PC-3 (cell line): ENCODE data around the gene TECTA. TPM values are rescaled to one million over a fixed set of nuclear protein-coding genes. Genes with fewer than 3 reads are reported as not detected.

Experiments used
- ATAC-seq: fragments of 200-7000 bp; cut with Tn5 transposase; 2 replicates; pipeline ENCODE4 v1.9.1; 2020; ENCODE audit warnings: mild to moderate bottlenecking, moderate library complexity
- BruUV-seq: library from RNA; stranded (reverse); fragments of 400-500 nt; replicated peaks from 2 replicates; lab custom pipeline; 2021; lab: Mats Ljungman, UMichigan
- CTCF ChIA-PET: fragments of 300-600 bp; sonication (Branson Sonifier 250); formaldehyde crosslinking; loops from one replicate; lab custom pipeline; 2022; ENCODE audit warnings: antibody characterized with exemption; lab: Charles Lee
- POLR2A ChIA-PET: fragments of 300-600 bp; sonication (Branson Sonifier 250); formaldehyde crosslinking; loops from one replicate; lab custom pipeline; 2022; ENCODE audit warnings: antibody characterized with exemption; ENCODE audit not compliant: unreplicated experiment; lab: Charles Lee
- DNase-seq: peaks from one replicate; pipeline ENCODE4 v3.0.0-alpha.2; 2015
- H2AFZ ChIP-seq: fragments of 300-600 bp; sonication (generic); 2 replicates; pipeline ENCODE4 v1.6.0; 2016; ENCODE audit warnings: antibody characterized with exemption, low read length
- H3F3A ChIP-seq: fragments of 300-600 bp; sonication (generic); one replicate; pipeline ENCODE4 v1.6.0; 2017; ENCODE audit warnings: antibody characterized with exemption, low read length, control low read depth, mild to moderate bottlenecking; ENCODE audit not compliant: unreplicated experiment
- H3K27ac ChIP-seq: fragments of 300-600 bp; sonication (generic); 2 replicates; pipeline ENCODE4 v1.5.1; 2016; ENCODE audit warnings: mild to moderate bottlenecking, low read length
- H3K27me3 ChIP-seq: fragments of 300-600 bp; sonication (generic); 2 replicates; pipeline ENCODE4 v1.6.1; 2016; ENCODE audit warnings: low read length, mixed read lengths
- H3K36me3 ChIP-seq: fragments of 300-600 bp; sonication (generic); 2 replicates; pipeline ENCODE4 v1.6.1; 2016; ENCODE audit warnings: low read depth, mixed run types, low read length, mixed read lengths
- H3K4me1 ChIP-seq: fragments of 300-600 bp; sonication (generic); 2 replicates; pipeline ENCODE4 v1.5.1; 2016; ENCODE audit warnings: low read length; ENCODE audit not compliant: insufficient read depth
- H3K4me2 ChIP-seq: fragments of 300-600 bp; sonication (generic); 2 replicates; pipeline ENCODE4 v1.6.0; 2016; ENCODE audit warnings: low read length
- H3K4me3 ChIP-seq: fragments of 300-600 bp; sonication (generic); 2 replicates; pipeline ENCODE4 v1.5.1; 2016; ENCODE audit warnings: mild to moderate bottlenecking, low read length, mixed read lengths
- H3K79me2 ChIP-seq: fragments of 300-600 bp; sonication (generic); 2 replicates; pipeline ENCODE4 v1.6.1; 2017; ENCODE audit warnings: low read length, mixed read lengths
- H3K9ac ChIP-seq: fragments of 300-600 bp; sonication (generic); 2 replicates; pipeline ENCODE4 v1.6.0; 2016; ENCODE audit warnings: mild to moderate bottlenecking, low read length
- H3K9me2 ChIP-seq: fragments of 300-600 bp; sonication (generic); replicated peaks from 2 replicates; pipeline ENCODE4 v1.6.1; 2016; ENCODE audit warnings: mixed run types, low read length, mixed read lengths
- H3K9me3 ChIP-seq: fragments of 300-600 bp; sonication (generic); 2 replicates; pipeline ENCODE4 v1.6.1; 2016; ENCODE audit warnings: low read length, mixed read lengths
- H4K20me1 ChIP-seq: fragments of 300-600 bp; sonication (generic); 2 replicates; pipeline ENCODE4 v1.6.1; 2016; ENCODE audit warnings: low read length, mixed read lengths
- CTCF ChIP-seq: fragments of 300-600 bp; sonication (generic); conservative IDR thresholded peaks from 2 replicates; pipeline ENCODE4 v1.5.1; 2017; ENCODE audit warnings: antibody characterized with exemption, low read depth, mild to moderate bottlenecking, low read length
- EZH2 ChIP-seq: fragments of 300-600 bp; sonication (generic); IDR thresholded peaks from one replicate; pipeline ENCODE4 v1.6.1; 2017; ENCODE audit warnings: antibody characterized with exemption, mild to moderate bottlenecking, low read length; ENCODE audit not compliant: unreplicated experiment
- EZH2phosphoT487 ChIP-seq: fragments of 300-600 bp; sonication (generic); IDR thresholded peaks from 2 replicates; pipeline ENCODE4 v1.6.1; 2018; ENCODE audit warnings: mild to moderate bottlenecking, antibody characterized with exemption, low read length, borderline replicate concordance
- intact Hi-C: fragments of 100-400 bp; cut with micrococcal nuclease; formaldehyde crosslinking; loops from 2 replicates; pipeline ENCODE4 v1.9.0; 2023
- total RNA-seq: library from RNA; depleted of rRNA; stranded (reverse); fragments of >200 nt; gene quantifications from 2 replicates; pipeline ENCODE4 v1.2.3, GENCODE V29; 2014

The TECTA gene
- total RNA-seq, 1 experiment from 2014 or later, result 0.11 TPM

GRCh38 chr11:121119440-121119839 lies 18.4 kb downstream of the TECTA start:
- H3K4me1 ChIP-seq, result no peaks in the 10 kb centered on the region
- ATAC-seq (peak; percentile 51), DNase-seq (peak; percentile 39)
- BruUV-seq, result no TSS peak
- no peak overlapping the region for H2AFZ ChIP-seq
- peaks cover 36% of the 10 kb centered on the region for H3K27me3 ChIP-seq
- no peak overlapping the region for H3K4me2 ChIP-seq
- H3K9me3 ChIP-seq, result peaks cover 10% of the 10 kb centered on the region; the same call in 1 of the 2 replicates
- no peak overlapping the region for H3K4me3 ChIP-seq
- H3K79me2 ChIP-seq, result no peaks in the 10 kb centered on the region
- H3K36me3 ChIP-seq, result no peaks in the 10 kb centered on the region
- TF ChIP-seq EZH2 (no peak), CTCF (peak; percentile 56; the same call in 1 of the 2 replicates), EZH2phosphoT487 (no peak)
- intact Hi-C loops, result no loop called here
- H3K27ac ChIP-seq, result no peak overlapping the region
- H4K20me1 ChIP-seq, result no peaks in the 10 kb centered on the region
- H3K9me2 ChIP-seq, result no peaks in the 10 kb centered on the region
- CTCF ChIA-PET, result interaction anchor here (1.2 kb wide), 1 partner anchor 75 kb away, joined by 7 read pairs; no protein-coding TSS in a partner anchor
- H3K9ac ChIP-seq, result no peak overlapping the region
- no peaks in the 10 kb centered on the region for H3F3A ChIP-seq
- POLR2A ChIA-PET, result no interaction called here

GRCh38 chr11:121122328-121122727 lies 21.3 kb downstream of the TECTA start:
- peaks cover 30% of the 10 kb centered on the region for H3K27me3 ChIP-seq
- intact Hi-C loops, result no loop called here
- no peaks in the 10 kb centered on the region for H3K9me2 ChIP-seq
- no peaks in the 10 kb centered on the region for H3K36me3 ChIP-seq
- no TSS peak for BruUV-seq
- TF ChIP-seq EZH2, result no peak
- TF ChIP-seq CTCF, result no peak
- TF ChIP-seq EZH2phosphoT487, result no peak
- H3F3A ChIP-seq, result no peaks in the 10 kb centered on the region
- DNase-seq (no peak), ATAC-seq (no peak)
- no peak overlapping the region for H3K27ac ChIP-seq
- H3K9me3 ChIP-seq, result peaks cover 10% of the 10 kb centered on the region; the same call in 1 of the 2 replicates
- ChIA-PET CTCF (interaction anchor here (0.6 kb wide), 1 partner anchor 22 kb away, joined by 4 read pairs; no protein-coding TSS in a partner anchor), POLR2A (no interaction called here)
- no peaks in the 10 kb centered on the region for H4K20me1 ChIP-seq
- no peaks in the 10 kb centered on the region for H3K4me1 ChIP-seq
- H3K4me2 ChIP-seq, result no peak overlapping the region
- H3K79me2 ChIP-seq, result no peaks in the 10 kb centered on the region
- H3K4me3 ChIP-seq, result no peak overlapping the region
- no peak overlapping the region for H2AFZ ChIP-seq
- H3K9ac ChIP-seq, result no peak overlapping the region

GRCh38 chr11:121123496-121124069 lies 22.5 kb downstream of the TECTA start:
- intact Hi-C loops, result no loop called here
- no peaks in the 10 kb centered on the region for H3F3A ChIP-seq
- H3K27me3 ChIP-seq, result peaks cover 25% of the 10 kb centered on the region; the same call in 1 of the 2 replicates
- DNase-seq (no peak), ATAC-seq (no peak)
- H3K4me2 ChIP-seq, result no peak overlapping the region
- H3K9me2 ChIP-seq, result no peaks in the 10 kb centered on the region
- no peaks in the 10 kb centered on the region for H3K79me2 ChIP-seq
- ChIA-PET CTCF (no interaction called here), POLR2A (no interaction called here)
- H2AFZ ChIP-seq, result no peak overlapping the region
- H3K4me1 ChIP-seq, result no peaks in the 10 kb centered on the region
- H3K27ac ChIP-seq, result no peak overlapping the region
- peaks cover 10% of the 10 kb centered on the region; the same call in 1 of the 2 replicates for H3K9me3 ChIP-seq
- TF ChIP-seq EZH2, result no peak
- TF ChIP-seq CTCF, result no peak
- TF ChIP-seq EZH2phosphoT487, result no peak
- no peak overlapping the region for H3K4me3 ChIP-seq
- no TSS peak for BruUV-seq
- H3K9ac ChIP-seq, result no peak overlapping the region
- H3K36me3 ChIP-seq, result no peaks in the 10 kb centered on the region
- H4K20me1 ChIP-seq, result no peaks in the 10 kb centered on the region
